ENCODE measurements around the gene PRKAG2. TPM values are rescaled to one million over a fixed set of nuclear protein-coding genes. Genes with fewer than 3 reads are reported as not detected.

The PRKAG2 gene
- polyA plus RNA-seq, 1 of the 3 experiments (the other 2 are of a cell fraction), result 51.6 TPM

GRCh38 chr7:151678227-151678604, 198.7 kb downstream of the PRKAG2 start (continued):
- TF ChIP-seq REST (IDR thresholded peaks at IDR 0.05; ENCODE audit: low read depth, low read length), result no peak

GRCh38 chr7:151677581-151678226, 199.2 kb downstream of the PRKAG2 start:
- H3K4me2 ChIP-seq, result no peak overlapping the region
- no peak overlapping the region for H3K4me3 ChIP-seq (ENCODE audit: low read depth in 2 of 2, low read length in 1 of 2)
- no peaks in the 10 kb centered on the region for H3F3A ChIP-seq (replicated peaks; ENCODE audit: insufficient read depth)
- no peaks in the 10 kb centered on the region for H3K79me2 ChIP-seq (ENCODE audit: insufficient read depth)
- DNase-seq, result no peak
- H3K27me3 ChIP-seq (ENCODE audit: insufficient read depth), result no peaks in the 10 kb centered on the region
- H3K27ac ChIP-seq (ENCODE audit: low read depth in 2 of 2, low read length in 1 of 2), result no peak overlapping the region
- no peak overlapping the region for H3K9ac ChIP-seq
- H2AFZ ChIP-seq (ENCODE audit: low read depth), result no peak overlapping the region
- no peak for TF ChIP-seq NRF1 (IDR thresholded peaks at IDR 0.05; ENCODE audit: low read depth, low read length)
- TF ChIP-seq MAX (IDR thresholded peaks at IDR 0.05; ENCODE audit: low read depth), result no peak
- no peak for TF ChIP-seq FOXM1 (IDR thresholded peaks at IDR 0.05; ENCODE audit: low read depth)
- no peak for TF ChIP-seq NFIC (IDR thresholded peaks at IDR 0.05; ENCODE audit: borderline replicate concordance)
- no peak for TF ChIP-seq REST (IDR thresholded peaks at IDR 0.05; ENCODE audit: low read depth, low read length)
- no peak for TF ChIP-seq MEF2A (IDR thresholded peaks at IDR 0.05; ENCODE audit: borderline replicate concordance, low read depth)
- TF ChIP-seq EP300 (IDR thresholded peaks at IDR 0.05; ENCODE audit: borderline replicate concordance in 1 of 2, low read depth in 1 of 2, low read length in 1 of 2), result no peak
- no peak for TF ChIP-seq TCF12 (IDR thresholded peaks at IDR 0.05)
- no peak for TF ChIP-seq JUND (IDR thresholded peaks at IDR 0.05)
- TF ChIP-seq SIN3A (IDR thresholded peaks at IDR 0.05; ENCODE audit: borderline replicate concordance, low read depth, low read length), result no peak
- no peak for TF ChIP-seq SMC3 (IDR thresholded peaks at IDR 0.05; ENCODE audit: low read depth, low read length)
- TF ChIP-seq RCOR1 (IDR thresholded peaks at IDR 0.05; ENCODE audit: low read length), result no peak
- TF ChIP-seq TAF1 (IDR thresholded peaks at IDR 0.05; ENCODE audit: borderline replicate concordance, low read depth, low read length), result no peak
- no peaks in the 10 kb centered on the region for H3K9me2 ChIP-seq
- WGBS (ENCODE audit: low lambda C conversion rate), result 78% methylated on average over 14 of the region's 14 CpGs
- CTCF ChIA-PET, result interaction anchor here (0.9 to 2.0 kb wide), 3 partner anchors 8 to 51 kb away, joined by 3 to 5 read pairs (median 3); no protein-coding TSS in a partner anchor
- no peaks in the 10 kb centered on the region; a peak in 1 of 4 replicates for H3K4me1 ChIP-seq (ENCODE audit: control insufficient read depth in 1 of 2, insufficient read depth in 2 of 2, low read depth in 1 of 2, low read length in 1 of 2)
- no peaks in the 10 kb centered on the region for H3K36me3 ChIP-seq (replicated peaks in 1 of 2; ENCODE audit: control insufficient read depth in 1 of 2, insufficient read depth in 2 of 2, low read length in 1 of 2)
- H4K20me1 ChIP-seq (ENCODE audit: insufficient read depth), result no peaks in the 10 kb centered on the region
- H3K9me3 ChIP-seq, result no peaks in the 10 kb centered on the region
- POLR2A ChIA-PET, result interaction anchor here (0.5 kb wide), 1 partner anchor 14 kb away, joined by 3 read pairs; no protein-coding TSS in a partner anchor
